H1 (cell line): ENCODE measurements around the gene HSPA12A. TPM values are rescaled to one million over a fixed set of nuclear protein-coding genes. Genes with fewer than 3 reads are reported as not detected.

Experiments used
- CTCF ChIA-PET: fragments of 300-600 bp; sonication (Branson Sonifier 250); formaldehyde crosslinking; loops from one replicate; lab custom pipeline; 2021; ENCODE audit not compliant: partially characterized antibody; lab: Charles Lee
- POLR2A ChIA-PET: fragments of 300-600 bp; sonication (Branson Sonifier 250); formaldehyde crosslinking; loops from one replicate; lab custom pipeline; 2021; ENCODE audit warnings: inconsistent platforms; ENCODE audit not compliant: partially characterized antibody; lab: Charles Lee
- DNase-seq, 2 experiments: peaks; one replicate each; pipeline versions ENCODE4 v3.0.0 to v3.0.0-alpha.2; 2010 to 2022; ENCODE audit warnings: low spot score in 2 of 2, low read depth in 1 of 2, mixed read lengths in 1 of 2
- FAIRE-seq: peaks from 2 replicates; lab custom pipeline; 2011; peaks lifted over from hg19 to GRCh38; lab: Jason Lieb, UNC
- H2AFZ ChIP-seq: 2 replicates; pipeline ENCODE4 v1.8.1; 2012; ENCODE audit warnings: low read length, inconsistent platforms
- H2AK5ac ChIP-seq: 2 replicates; pipeline ENCODE4 v1.6.1; 2013; ENCODE audit warnings: low read depth, low read length
- H2BK120ac ChIP-seq: replicated peaks from 2 replicates; pipeline ENCODE3; 2013; ENCODE audit warnings: low read depth, low read length, inconsistent platforms
- H2BK12ac ChIP-seq: 2 replicates; pipeline ENCODE4 v1.6.1; 2013; ENCODE audit warnings: low read depth, low read length
- H2BK15ac ChIP-seq: 2 replicates; pipeline ENCODE4 v1.6.1; 2013; ENCODE audit warnings: low read length
- H2BK20ac ChIP-seq: 2 replicates; pipeline ENCODE4 v1.6.1; 2013; ENCODE audit warnings: low read length
- H2BK5ac ChIP-seq: 2 replicates; pipeline ENCODE4 v1.6.1; 2013; ENCODE audit warnings: low read depth, low read length
- H3K14ac ChIP-seq: 2 replicates; pipeline ENCODE4 v1.6.1; 2013; ENCODE audit warnings: inconsistent platforms; ENCODE audit not compliant: insufficient read length
- H3K18ac ChIP-seq: 2 replicates; pipeline ENCODE4 v1.6.1; 2013; ENCODE audit warnings: low read length; ENCODE audit errors: extremely low read depth
- H3K23ac ChIP-seq: 2 replicates; pipeline ENCODE4 v1.6.1; 2013; ENCODE audit warnings: inconsistent platforms; ENCODE audit not compliant: insufficient read length
- H3K23me2 ChIP-seq: 2 replicates; pipeline ENCODE4 v1.6.1; 2013; ENCODE audit warnings: low read depth, low read length
- H3K27ac ChIP-seq: 2 replicates; pipeline ENCODE4 v1.6.1; 2011; ENCODE audit warnings: low read depth, low read length, inconsistent platforms
- H3K27me3 ChIP-seq, 4 experiments: replicated peaks in 1 of 4; 1 replicate in 1 of 4; 2 replicates in 3 of 4; pipeline versions ENCODE4 v1.6.1 to v1.8.1; 2011 to 2013; ENCODE audit warnings: low read length in 3 of 4, mild to moderate bottlenecking in 3 of 4, inconsistent platforms in 2 of 4, mixed read lengths in 2 of 4, moderate library complexity in 1 of 4; ENCODE audit not compliant: control insufficient read depth in 3 of 4, insufficient read depth in 3 of 4; ENCODE audit errors: extremely low read depth in 1 of 4
- H3K36me3 ChIP-seq, 4 experiments: 2 replicates each; pipeline versions ENCODE4 v1.6.1 to v1.8.1; 2011 to 2013; ENCODE audit warnings: mild to moderate bottlenecking in 4 of 4, low read length in 3 of 4, moderate library complexity in 2 of 4, control low read depth in 1 of 4, inconsistent platforms in 1 of 4; ENCODE audit not compliant: insufficient read depth in 4 of 4, control insufficient read depth in 2 of 4
- H3K4ac ChIP-seq: replicated peaks from 2 replicates; pipeline ENCODE3; 2013; ENCODE audit warnings: low read length, low read depth, mixed read lengths, inconsistent platforms; ENCODE audit not compliant: insufficient read length
- H3K4me1 ChIP-seq, 4 experiments: replicated peaks in 1 of 4; 1 replicate in 1 of 4; 2 replicates in 3 of 4; pipeline versions ENCODE4 v1.6.1 to v1.8.1; 2011 to 2013; ENCODE audit warnings: low read length in 3 of 4, inconsistent platforms in 2 of 4, mixed read lengths in 1 of 4; ENCODE audit not compliant: insufficient read depth in 4 of 4, control insufficient read depth in 3 of 4
- H3K4me2 ChIP-seq, 2 experiments: 2 replicates each; pipeline versions ENCODE4 v1.6.1 to v1.8.1; 2011 to 2013; ENCODE audit warnings: low read depth in 2 of 2, low read length in 2 of 2, control low read depth in 1 of 2, inconsistent platforms in 1 of 2, mild to moderate bottlenecking in 1 of 2; ENCODE audit not compliant: insufficient read depth in 1 of 2
- H3K4me3 ChIP-seq, 4 experiments: fragments of 200-600, 300-600 bp in 1 of 4; sonication (generic), shearing (Covaris generic), sonication (Bioruptor Twin) in 1 of 4; 2 replicates each; pipeline versions ENCODE4 v1.5.1 to v1.8.1; 2011 to 2016; ENCODE audit warnings: low read length in 4 of 4, low read depth in 3 of 4, control low read depth in 2 of 4, inconsistent platforms in 2 of 4, mild to moderate bottlenecking in 2 of 4, mixed read lengths in 1 of 4, moderate library complexity in 1 of 4; ENCODE audit not compliant: insufficient read depth in 2 of 4; ENCODE audit errors: extremely low read depth in 1 of 4
- H3K56ac ChIP-seq: replicated peaks from 2 replicates; pipeline ENCODE3; 2013; ENCODE audit warnings: low read depth, mild to moderate bottlenecking, mixed read lengths, low read length, inconsistent platforms; ENCODE audit not compliant: insufficient read length
- H3K79me1 ChIP-seq: 2 replicates; pipeline ENCODE4 v1.6.1; 2013; ENCODE audit warnings: low read depth, low read length, control low read depth
- H3K79me2 ChIP-seq, 2 experiments: 2 replicates each; pipeline versions ENCODE4 v1.6.1 to v1.8.1; 2012 to 2013; ENCODE audit warnings: low read length in 2 of 2, mild to moderate bottlenecking in 2 of 2, inconsistent platforms in 1 of 2; ENCODE audit not compliant: insufficient read depth in 2 of 2, control insufficient read depth in 1 of 2
- H3K9ac ChIP-seq, 4 experiments: replicated peaks in 1 of 4; 1 replicate in 1 of 4; 2 replicates in 3 of 4; pipeline versions ENCODE4 v1.6.1 to v1.8.1; 2011 to 2013; ENCODE audit warnings: low read depth in 3 of 4, low read length in 3 of 4, control low read depth in 2 of 4, mild to moderate bottlenecking in 2 of 4, moderate library complexity in 2 of 4, inconsistent platforms in 1 of 4; ENCODE audit errors: extremely low read depth in 1 of 4
- H3K9me3 ChIP-seq, 2 experiments: 2 replicates each; pipeline versions ENCODE4 v1.6.1 to v1.8.1; 2012 to 2013; ENCODE audit warnings: mild to moderate bottlenecking in 2 of 2, moderate library complexity in 2 of 2, control low read depth in 1 of 2, inconsistent platforms in 1 of 2, low read depth in 1 of 2, low read length in 1 of 2, mixed read lengths in 1 of 2; ENCODE audit not compliant: insufficient read depth in 2 of 2
- H4K20me1 ChIP-seq, 2 experiments: replicated peaks in 1 of 2; 2 replicates each; pipeline versions ENCODE3 to v1.8.1; 2011 to 2013; ENCODE audit warnings: inconsistent platforms in 2 of 2, low read length in 2 of 2, mild to moderate bottlenecking in 1 of 2; ENCODE audit not compliant: insufficient read depth in 2 of 2, control insufficient read depth in 1 of 2
- H4K5ac ChIP-seq: 2 replicates; pipeline ENCODE4 v1.6.1; 2013; ENCODE audit warnings: low read length, low read depth, mixed read lengths, inconsistent platforms; ENCODE audit not compliant: insufficient read length
- H4K8ac ChIP-seq: 2 replicates; pipeline ENCODE4 v1.8.0; 2013; ENCODE audit warnings: mild to moderate bottlenecking, moderate library complexity, low read length, inconsistent platforms; ENCODE audit not compliant: insufficient read depth; ENCODE audit errors: extremely low read depth
- H4K91ac ChIP-seq: replicated peaks from 2 replicates; pipeline ENCODE3; 2013; ENCODE audit warnings: low read length, mixed read lengths, inconsistent platforms; ENCODE audit not compliant: insufficient read length
- NRF1 ChIP-seq: IDR thresholded peaks from 2 replicates; pipeline ENCODE4 v1.6.1; 2011; ENCODE audit warnings: mild to moderate bottlenecking, low read depth, low read length, improper control_type of control experiment
- WGBS, 2 experiments: shearing (Covaris generic) in 1 of 2; methylation state at CpG; one replicate each; pipeline versions ENCODE4 v1.1.6 to v1.1.7; 2013 to 2015; ENCODE audit warnings: low lambda C conversion rate in 2 of 2, mixed read lengths in 2 of 2, inconsistent platforms in 1 of 2, low coverage in 1 of 2, missing lambda C conversion rate in 1 of 2; ENCODE audit not compliant: insufficient replicate concordance in 2 of 2, insufficient coverage in 1 of 2, insufficient read length in 1 of 2; ENCODE audit errors: extremely low coverage in 1 of 2, missing lambda C conversion rate in 1 of 2; 5-methylcytosine and 5-hydroxymethylcytosine counted together
- polyA plus RNA-seq, 7 experiments: library from polyadenylated mRNA; depleted of rRNA in 3 of 7; stranded (reverse) in 5 of 7; unstranded in 2 of 7; fragments of >200 nt in 5 of 7; fragments of 200-250 nt in 2 of 7; gene quantifications; 1 replicate in 5 of 7; 2 replicates in 1 of 7; 4 replicates in 1 of 7; pipeline versions ENCODE4 v1.2.1 to v1.2.3, GENCODE V29; 2011 to 2013; ENCODE audit warnings: missing spikeins in 2 of 7, mixed read lengths in 2 of 7
- total RNA-seq: library from RNA; stranded (reverse); fragmentation: NEBNext Ultra II Directional; extraction: Animal tissue kit (Norgen Biotek cat#: 25700); gene quantifications from 2 replicates; pipeline ENCODE4 v1.2.1, GENCODE V29; 2021

HSPA12A gene
- total and polyA plus RNA-seq, 2 of the 8 experiments (the other 6 are each of a cell fraction or from before 2014, with no cell fraction given): 3.1 to 6.9 TPM

- Histone ChIP-seq H3K36me3 (no peaks in the 10 kb centered on the region), H2BK120ac (no peak overlapping the region), H3K79me1 (no peaks in the 10 kb centered on the region), H3K23me2 (no peaks in the 10 kb centered on the region), H3K18ac (no peak overlapping the region), H3K27ac (no peak overlapping the region), H2BK15ac (no peak overlapping the region), H3K4me3 (no peak overlapping the region), H3K4me2 (no peak overlapping the region), H2AK5ac (no peak overlapping the region), H4K91ac (no peak overlapping the region), H3K14ac (no peak overlapping the region), H3K4ac (no peak overlapping the region), H4K20me1 (no peaks in the 10 kb centered on the region), H3K79me2 (no peaks in the 10 kb centered on the region), H4K8ac (no peak overlapping the region), H2BK5ac (no peak overlapping the region), H3K23ac (no peak overlapping the region), H2AFZ (no peak overlapping the region), H3K9me3 (no peaks in the 10 kb centered on the region), H2BK20ac (no peak overlapping the region), H3K4me1 (peaks cover 0 to 6% (median 0%) of the 10 kb centered on the region in 4 experiments; a peak in 2 of 7 replicates), H2BK12ac (no peak overlapping the region), H3K56ac (no peak overlapping the region), H4K5ac (no peak overlapping the region), H3K9ac (no peak overlapping the region), H3K27me3 (no peaks in the 10 kb centered on the region; a peak in 1 of 7 replicates)
- POLR2A ChIA-PET: interaction anchor here (0.6 kb wide), 1 partner anchor 20 kb away, joined by 3 read pairs; no protein-coding TSS in a partner anchor
- TF ChIP-seq NRF1: no peak
- DNase-seq (no peak), FAIRE-seq (no peak)
- 90% methylated on average over 9 of the region's 9 CpGs; no CpG with 5 or more reads in 1 of the 2 experiments for WGBS, 2 experiments
- CTCF ChIA-PET: interaction anchor here (0.9 to 6.9 kb wide), 7 partner anchors 16 to 403 kb away, joined by 3 to 37 read pairs (median 6); no protein-coding TSS in a partner anchor
Measured at GRCh38 chr10:116771959-116772585, 29.7 kb upstream of the HSPA12A start.
